ENCODE measurements around the gene OSBPL3. TPM values are rescaled to one million over a fixed set of nuclear protein-coding genes. Genes with fewer than 3 reads are reported as not detected.

Gene OSBPL3
- total RNA-seq, 4 donors from 2014 or later: 3.1 to 7.0 (median 5.3) TPM

DNA sequence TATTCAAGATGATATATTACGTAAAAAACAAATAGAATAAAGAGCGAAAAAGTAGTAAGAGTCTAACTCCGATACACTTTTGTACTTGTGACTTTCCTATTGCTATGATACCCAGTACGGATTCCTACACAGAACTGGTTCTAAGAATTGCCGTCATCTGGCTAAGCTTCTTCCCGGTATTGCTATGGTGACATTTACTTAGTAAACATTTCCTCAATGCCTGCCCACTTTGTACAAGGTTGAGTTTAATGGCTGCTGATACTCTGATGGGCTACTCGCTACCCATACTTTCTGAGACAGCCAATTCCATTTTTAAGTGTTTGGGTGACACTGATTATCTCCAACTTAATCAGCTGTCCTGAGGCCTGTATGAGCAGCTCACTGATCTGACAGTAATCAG is 55.6 kb downstream of the OSBPL3 start:
- peaks cover 18 to 22% of the 10 kb centered on the region in 2 donors for H3K4me1 ChIP-seq
- in situ Hi-C loops (cut with MboI; ENCODE audit: low sequenced_read_pairs in 4 of 4): no loop called here
- H3K27ac ChIP-seq: no peak overlapping the region
- H3K9me3 ChIP-seq: no peaks in the 10 kb centered on the region
- H3K36me3 ChIP-seq: no peaks in the 10 kb centered on the region
- DNase-seq (no peak), ATAC-seq (peak in 1 of 2 donors; percentile 43)
- H3K27me3 ChIP-seq: no peaks in the 10 kb centered on the region
- no peak overlapping the region for H3K4me3 ChIP-seq
- TF ChIP-seq, protein P1, sequence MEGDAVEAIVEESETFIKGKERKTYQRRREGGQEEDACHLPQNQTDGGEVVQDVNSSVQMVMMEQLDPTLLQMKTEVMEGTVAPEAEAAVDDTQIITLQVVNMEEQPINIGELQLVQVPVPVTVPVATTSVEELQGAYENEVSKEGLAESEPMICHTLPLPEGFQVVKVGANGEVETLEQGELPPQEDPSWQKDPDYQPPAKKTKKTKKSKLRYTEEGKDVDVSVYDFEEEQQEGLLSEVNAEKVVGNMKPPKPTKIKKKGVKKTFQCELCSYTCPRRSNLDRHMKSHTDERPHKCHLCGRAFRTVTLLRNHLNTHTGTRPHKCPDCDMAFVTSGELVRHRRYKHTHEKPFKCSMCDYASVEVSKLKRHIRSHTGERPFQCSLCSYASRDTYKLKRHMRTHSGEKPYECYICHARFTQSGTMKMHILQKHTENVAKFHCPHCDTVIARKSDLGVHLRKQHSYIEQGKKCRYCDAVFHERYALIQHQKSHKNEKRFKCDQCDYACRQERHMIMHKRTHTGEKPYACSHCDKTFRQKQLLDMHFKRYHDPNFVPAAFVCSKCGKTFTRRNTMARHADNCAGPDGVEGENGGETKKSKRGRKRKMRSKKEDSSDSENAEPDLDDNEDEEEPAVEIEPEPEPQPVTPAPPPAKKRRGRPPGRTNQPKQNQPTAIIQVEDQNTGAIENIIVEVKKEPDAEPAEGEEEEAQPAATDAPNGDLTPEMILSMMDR (IDR thresholded peaks at IDR 0.05 in 4 of 5, conservative IDR thresholded peaks at IDR 0.05 in 1 of 5): no peak
- TF ChIP-seq POLR2A (IDR thresholded peaks at IDR 0.05): no peak
- intact Hi-C loops (cut with DNase I; ENCODE audit: low total_unique reads): no loop called here

DNA sequence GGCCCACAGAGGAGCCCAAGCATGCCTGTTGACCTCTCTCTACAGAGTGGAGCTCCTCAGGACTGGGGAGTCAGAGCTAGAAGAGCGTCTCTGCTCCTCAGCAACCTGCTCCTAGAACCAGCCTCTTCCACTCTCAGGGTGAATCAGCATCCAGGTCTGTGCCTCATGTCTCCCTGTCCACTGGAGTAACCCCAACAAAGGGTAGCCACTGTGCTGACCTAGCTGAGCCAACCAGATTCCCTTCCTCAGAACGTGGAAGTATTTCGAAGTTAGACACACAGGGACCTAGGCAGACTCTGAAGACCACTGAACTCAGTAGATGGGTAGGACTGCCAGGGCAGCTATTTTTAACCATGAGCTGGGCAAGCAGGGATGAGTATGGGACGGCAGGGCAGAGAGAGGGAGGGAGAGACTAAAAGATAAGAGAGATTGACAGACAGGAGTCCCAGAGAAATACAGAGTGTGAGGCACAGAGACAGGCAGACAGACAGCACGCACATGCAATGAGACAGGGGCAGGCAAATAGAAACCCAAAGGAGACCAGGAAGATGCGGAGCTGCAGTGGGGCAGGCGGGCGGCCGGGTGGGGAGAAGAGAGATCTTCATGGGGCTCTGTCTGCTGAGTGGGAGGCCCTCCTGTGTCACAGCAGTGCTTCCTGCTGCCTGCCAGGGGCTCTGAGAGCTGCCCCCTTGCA is 56.7 kb downstream of the OSBPL3 start:
- no peak overlapping the region for H3K27ac ChIP-seq
- H3K36me3 ChIP-seq: no peaks in the 10 kb centered on the region
- in situ Hi-C loops (cut with MboI; ENCODE audit: low sequenced_read_pairs in 4 of 4): no loop called here
- H3K9me3 ChIP-seq: no peaks in the 10 kb centered on the region
- H3K27me3 ChIP-seq: no peaks in the 10 kb centered on the region
- peaks cover 18 to 22% of the 10 kb centered on the region in 2 donors for H3K4me1 ChIP-seq
- no peak overlapping the region for H3K4me3 ChIP-seq
- ATAC-seq (peak in 1 of 2 donors; percentile 43), DNase-seq (no peak)
- TF ChIP-seq POLR2A (IDR thresholded peaks at IDR 0.05): no peak
- TF ChIP-seq, protein P1 (IDR thresholded peaks at IDR 0.05 in 4 of 5, conservative IDR thresholded peaks at IDR 0.05 in 1 of 5): no peak
- intact Hi-C loops (cut with DNase I; ENCODE audit: low total_unique reads): no loop called here

DNA sequence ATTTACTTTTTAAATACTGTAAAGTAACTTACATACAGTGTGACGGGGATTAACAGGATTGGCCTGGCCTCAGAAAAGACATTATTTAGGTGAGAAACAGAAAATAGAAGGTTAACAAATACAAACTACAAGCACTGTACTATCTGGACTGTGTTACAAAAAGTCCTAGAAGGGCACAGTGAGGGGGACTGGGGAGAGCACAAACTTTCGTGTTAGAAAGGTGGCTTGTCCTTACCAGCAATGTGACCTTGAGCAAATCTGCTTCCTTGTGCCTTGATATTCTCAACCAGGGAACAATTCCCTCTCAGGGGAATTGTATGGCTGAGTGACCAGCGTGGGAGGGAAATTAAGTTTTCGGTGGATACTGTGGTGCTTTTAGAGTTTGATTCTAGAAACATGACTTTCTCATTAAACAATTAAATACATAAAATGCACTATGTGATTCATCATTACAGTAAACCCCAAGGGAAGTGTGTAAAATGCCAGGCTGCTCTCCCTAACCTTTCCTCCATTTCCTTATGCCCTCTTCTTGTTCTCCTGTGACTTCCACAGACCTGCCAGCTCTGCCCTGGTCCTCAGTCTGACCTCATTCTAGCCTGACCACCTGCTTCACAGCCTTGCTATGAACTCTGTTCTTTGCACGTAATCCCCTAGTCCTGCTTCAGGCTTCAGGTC is 57.7 kb downstream of the OSBPL3 start:
- in situ Hi-C loops (cut with MboI; ENCODE audit: low sequenced_read_pairs in 4 of 4): no loop called here
- no peak overlapping the region for H3K27ac ChIP-seq
- peak in 1 of 2 donors; percentile 37 for ATAC-seq

DNA sequence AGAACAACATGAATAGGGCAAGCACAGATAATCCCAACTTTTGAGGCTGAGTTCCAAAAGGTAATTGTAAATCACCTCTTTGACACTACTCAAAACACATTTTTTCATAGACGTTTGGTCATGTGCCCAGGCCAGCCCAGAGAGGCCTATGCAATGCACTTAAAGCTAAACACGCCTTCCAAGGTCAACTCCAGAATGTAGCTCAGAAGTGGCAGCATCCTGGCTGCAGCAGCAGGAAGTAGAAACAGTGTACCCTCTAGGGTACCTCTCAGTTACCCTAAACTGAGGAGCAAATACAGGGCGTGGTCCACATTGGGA is 58.7 kb downstream of the OSBPL3 start:
- no peak for ATAC-seq
- intact Hi-C loops (cut with DNase I; ENCODE audit: low total_unique reads): no loop called here
- in situ Hi-C loops (cut with MboI; ENCODE audit: low sequenced_read_pairs in 4 of 4): no loop called here

More for the DNA sequence above, 57.7 kb downstream of the OSBPL3 start:
- intact Hi-C loops (cut with DNase I; ENCODE audit: low total_unique reads): no loop called here
- no peaks in the 10 kb centered on the region for H3K36me3 ChIP-seq
- H3K27me3 ChIP-seq: no peaks in the 10 kb centered on the region
- H3K4me1 ChIP-seq: peaks cover 15 to 17% of the 10 kb centered on the region in 2 donors
- DNase-seq: no peak
- H3K9me3 ChIP-seq: no peaks in the 10 kb centered on the region
- H3K4me3 ChIP-seq: no peak overlapping the region
- TF ChIP-seq, protein P1 (IDR thresholded peaks at IDR 0.05 in 4 of 5, conservative IDR thresholded peaks at IDR 0.05 in 1 of 5): no peak
- TF ChIP-seq POLR2A (IDR thresholded peaks at IDR 0.05): no peak

More for the DNA sequence above, 58.7 kb downstream of the OSBPL3 start:
- Histone ChIP-seq H3K36me3 (no peaks in the 10 kb centered on the region), H3K27me3 (no peaks in the 10 kb centered on the region), H3K4me1 (peaks cover 10 to 11% of the 10 kb centered on the region in 2 donors), H3K27ac (no peak overlapping the region), H3K4me3 (no peak overlapping the region), H3K9me3 (no peaks in the 10 kb centered on the region)
- TF ChIP-seq, protein P1 (IDR thresholded peaks at IDR 0.05 in 4 of 5, conservative IDR thresholded peaks at IDR 0.05 in 1 of 5): no peak
- no peak for DNase-seq

Measured in gastrocnemius medialis (tissue), 4 donors.